PC-9 (cell line): ENCODE results near the gene NIPAL1.

Experiments used
- CTCF ChIP-seq: fragments of 200-600 bp; sonication (generic); conservative IDR thresholded peaks from 2 replicates; pipeline ENCODE4 v1.6.1; 2017; ENCODE audit warnings: mixed run types, antibody characterized with exemption, mild to moderate bottlenecking, moderate library complexity
- EZH2 ChIP-seq: fragments of 200-600 bp; sonication (generic); IDR thresholded peaks from 2 replicates; pipeline ENCODE4 v1.8.0; 2017; ENCODE audit warnings: antibody characterized with exemption, low read depth

DNA sequence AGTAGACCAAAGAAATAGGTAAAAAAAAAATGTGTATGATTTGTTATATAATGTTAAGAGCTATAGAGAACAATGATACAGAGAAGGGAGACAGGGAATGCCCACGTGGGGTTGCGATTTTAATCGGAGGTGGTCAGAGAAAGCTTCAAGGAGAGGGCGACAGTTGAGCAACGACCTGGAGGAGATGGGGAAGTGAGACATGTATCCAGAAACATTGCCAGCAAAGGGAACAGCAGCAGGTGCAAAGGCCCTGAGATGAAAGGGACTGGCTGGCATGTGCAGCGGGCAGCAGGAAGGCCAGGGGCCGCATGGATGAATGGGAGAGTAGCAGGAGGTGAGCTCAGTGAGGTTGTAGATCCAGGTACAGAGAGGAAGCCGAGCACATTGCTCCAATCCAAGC lies 32.9 kb downstream of the NIPAL1 start:
- no peak for TF ChIP-seq CTCF
- no peak for TF ChIP-seq EZH2
